ENCODE measurements around the gene ITGBL1. TPM values are rescaled to one million over a fixed set of nuclear protein-coding genes. Genes with fewer than 3 reads are reported as not detected.

Gene ITGBL1
- total RNA-seq, 1 experiment from 2014 or later, result not detected

GRCh38 chr13:101552786-101553185 lies 100.3 kb downstream of the ITGBL1 start:
- TF ChIP-seq CTCF (IDR thresholded peaks at IDR 0.05; ENCODE audit: unreplicated experiment), result no peak
- DNase-seq, result no peak
- CTCF ChIA-PET, result no interaction called here
- Mint-ChIP-seq H3K4me3 (ENCODE audit: low read depth, unreplicated experiment) (no peak overlapping the region), H3K27me3 (ENCODE audit: unreplicated experiment) (no peaks in the 10 kb centered on the region), H3K27ac (ENCODE audit: unreplicated experiment) (no peak overlapping the region), H3K9me3 (ENCODE audit: low read depth, unreplicated experiment) (no peaks in the 10 kb centered on the region), H3K4me1 (ENCODE audit: low read depth, unreplicated experiment) (no peaks in the 10 kb centered on the region), H3K36me3 (ENCODE audit: insufficient read depth, unreplicated experiment) (no peaks in the 10 kb centered on the region)
- BruUV-seq (replicated peaks), result no TSS peak
- intact Hi-C loops (cut with micrococcal nuclease; ENCODE audit: unreplicated experiment), result no loop called here

- DNase-seq, result no peak
- CTCF ChIA-PET, result no interaction called here
- intact Hi-C loops (cut with micrococcal nuclease; ENCODE audit: unreplicated experiment), result no loop called here
- no peak for TF ChIP-seq CTCF (IDR thresholded peaks at IDR 0.05; ENCODE audit: unreplicated experiment)
- Mint-ChIP-seq H3K36me3 (ENCODE audit: insufficient read depth, unreplicated experiment) (no peaks in the 10 kb centered on the region), H3K27ac (ENCODE audit: unreplicated experiment) (no peak overlapping the region), H3K4me3 (ENCODE audit: low read depth, unreplicated experiment) (no peak overlapping the region), H3K9me3 (ENCODE audit: low read depth, unreplicated experiment) (no peaks in the 10 kb centered on the region), H3K4me1 (ENCODE audit: low read depth, unreplicated experiment) (no peaks in the 10 kb centered on the region), H3K27me3 (ENCODE audit: unreplicated experiment) (no peaks in the 10 kb centered on the region)
- BruUV-seq (replicated peaks), result no TSS peak
Observed at GRCh38 chr13:101554420-101555125, 102.1 kb downstream of the ITGBL1 start.

GRCh38 chr13:101555610-101556009 lies 103.1 kb downstream of the ITGBL1 start:
- no TSS peak for BruUV-seq (replicated peaks)
- no peaks in the 10 kb centered on the region for H3K9me3 Mint-ChIP-seq (ENCODE audit: low read depth, unreplicated experiment)
- H3K27me3 Mint-ChIP-seq (ENCODE audit: unreplicated experiment), result no peaks in the 10 kb centered on the region
- H3K4me1 Mint-ChIP-seq (ENCODE audit: low read depth, unreplicated experiment), result no peaks in the 10 kb centered on the region
- H3K4me3 Mint-ChIP-seq (ENCODE audit: low read depth, unreplicated experiment), result no peak overlapping the region
- no peak for TF ChIP-seq CTCF (IDR thresholded peaks at IDR 0.05; ENCODE audit: unreplicated experiment)
- H3K27ac Mint-ChIP-seq (ENCODE audit: unreplicated experiment), result no peak overlapping the region
- no peak for DNase-seq
- intact Hi-C loops (cut with micrococcal nuclease; ENCODE audit: unreplicated experiment), result no loop called here
- CTCF ChIA-PET, result no interaction called here
- no peaks in the 10 kb centered on the region for H3K36me3 Mint-ChIP-seq (ENCODE audit: insufficient read depth, unreplicated experiment)

- intact Hi-C loops (cut with micrococcal nuclease; ENCODE audit: unreplicated experiment), result no loop called here
- no peak overlapping the region for H3K27ac Mint-ChIP-seq (ENCODE audit: unreplicated experiment)
- no peaks in the 10 kb centered on the region for H3K27me3 Mint-ChIP-seq (ENCODE audit: unreplicated experiment)
- no peak for TF ChIP-seq CTCF (IDR thresholded peaks at IDR 0.05; ENCODE audit: unreplicated experiment)
- no peaks in the 10 kb centered on the region for H3K9me3 Mint-ChIP-seq (ENCODE audit: low read depth, unreplicated experiment)
- no peaks in the 10 kb centered on the region for H3K4me1 Mint-ChIP-seq (ENCODE audit: low read depth, unreplicated experiment)
- DNase-seq, result no peak
- CTCF ChIA-PET, result no interaction called here
- H3K4me3 Mint-ChIP-seq (ENCODE audit: low read depth, unreplicated experiment), result no peak overlapping the region
- no peaks in the 10 kb centered on the region for H3K36me3 Mint-ChIP-seq (ENCODE audit: insufficient read depth, unreplicated experiment)
- no TSS peak for BruUV-seq (replicated peaks)
Observed at GRCh38 chr13:101556676-101557123, 104.2 kb downstream of the ITGBL1 start.

Data from Calu3 (cell line).